HG03354 (cell line): Measurements from ENCODE around the gene ASIC2.

ENCODE experiments used
- ATAC-seq: cut with Tn5 transposase; IDR thresholded peaks from one replicate; pipeline ENCODE4 v1.9.1; 2021; ENCODE audit warnings: mild to moderate bottlenecking; ENCODE audit not compliant: unreplicated experiment, poor library complexity, severe bottlenecking

ASIC2 gene

GRCh38 chr17:33179151-33179550, 113.9 kb downstream of the ASIC2 start:
- no peak for ATAC-seq

GRCh38 chr17:33178681-33179080, 114.4 kb downstream of the ASIC2 start:
- ATAC-seq: no peak

- no peak for ATAC-seq
These were observed 117.5 kb downstream of the ASIC2 start for GRCh38 chr17:33175562-33175961.

- ATAC-seq: no peak
These were observed 121.2 kb downstream of the ASIC2 start for GRCh38 chr17:33171931-33172330.

- ATAC-seq: no peak
These were observed 123.4 kb downstream of the ASIC2 start for GRCh38 chr17:33169580-33170285.

GRCh38 chr17:33167736-33168135, 125.4 kb downstream of the ASIC2 start:
- ATAC-seq: no peak

- no peak for ATAC-seq
These were observed 126.6 kb downstream of the ASIC2 start for GRCh38 chr17:33166472-33166871.

- no peak for ATAC-seq
These were observed 128.8 kb downstream of the ASIC2 start for GRCh38 chr17:33164169-33164881.

- no peak for ATAC-seq
These were observed 129.4 kb downstream of the ASIC2 start for GRCh38 chr17:33163533-33164168.

GRCh38 chr17:33154869-33155455, 138.1 kb downstream of the ASIC2 start:
- no peak for ATAC-seq

- no peak for ATAC-seq
These were observed 140.3 kb downstream of the ASIC2 start for GRCh38 chr17:33152783-33153182.

GRCh38 chr17:33151565-33151964, 141.5 kb downstream of the ASIC2 start:
- no peak for ATAC-seq

- ATAC-seq: no peak
These were observed 147.2 kb downstream of the ASIC2 start for GRCh38 chr17:33145941-33146340.

GRCh38 chr17:33144837-33145236, 148.3 kb downstream of the ASIC2 start:
- ATAC-seq: no peak

GRCh38 chr17:33142705-33143299, 150.3 kb downstream of the ASIC2 start:
- ATAC-seq: no peak

GRCh38 chr17:33140413-33141099, 152.5 kb downstream of the ASIC2 start:
- ATAC-seq: no peak

- ATAC-seq: no peak
These were observed 154.5 kb downstream of the ASIC2 start for GRCh38 chr17:33138627-33139026.

- ATAC-seq: no peak
These were observed 155.7 kb downstream of the ASIC2 start for GRCh38 chr17:33137426-33137825.

GRCh38 chr17:33135691-33136090, 157.4 kb downstream of the ASIC2 start:
- ATAC-seq: no peak

- ATAC-seq: no peak
These were observed 161.5 kb downstream of the ASIC2 start for GRCh38 chr17:33131620-33132019.
